HG03354 (cell line): Measurements from ENCODE around the gene PPP1R12B.
"Not testable (repeated sequence)": the region's sequence is repeated elsewhere in the genome, so short reads cannot be mapped to it uniquely, and the experiment has no call there.

Source experiments
- ATAC-seq: cut with Tn5 transposase; IDR thresholded peaks from one replicate; pipeline ENCODE4 v1.9.1; 2021; ENCODE audit warnings: mild to moderate bottlenecking; ENCODE audit not compliant: unreplicated experiment, poor library complexity, severe bottlenecking

PPP1R12B gene

GRCh38 chr1:202568826-202569225, 220.3 kb downstream of the PPP1R12B start:
- ATAC-seq, result no peak

- ATAC-seq, result no peak
Observed at GRCh38 chr1:202569393-202570322, 221.2 kb downstream of the PPP1R12B start.

- ATAC-seq, result no peak
Observed at GRCh38 chr1:202571719-202572339, 223.3 kb downstream of the PPP1R12B start.

- ATAC-seq, result no peak
Observed at GRCh38 chr1:202572867-202573266, 224.4 kb downstream of the PPP1R12B start.

- no peak for ATAC-seq
Observed at GRCh38 chr1:202575918-202576653, 227.6 kb downstream of the PPP1R12B start.

GRCh38 chr1:202576816-202577215, 228.3 kb downstream of the PPP1R12B start:
- no peak for ATAC-seq

GRCh38 chr1:202577381-202577780, 228.9 kb downstream of the PPP1R12B start:
- ATAC-seq, result no peak

GRCh38 chr1:202578001-202578504, 229.6 kb downstream of the PPP1R12B start:
- no peak for ATAC-seq

- no peak for ATAC-seq
Observed at GRCh38 chr1:202578565-202578964, 230.1 kb downstream of the PPP1R12B start.

GRCh38 chr1:202579806-202580205, 231.3 kb downstream of the PPP1R12B start:
- no peak for ATAC-seq

GRCh38 chr1:202580619-202581018, 232.1 kb downstream of the PPP1R12B start:
- ATAC-seq, result no peak

GRCh38 chr1:202582350-202582749, 233.9 kb downstream of the PPP1R12B start:
- ATAC-seq, result not testable (repeated sequence)

- ATAC-seq, result no peak
Observed at GRCh38 chr1:202584707-202585589, 236.4 kb downstream of the PPP1R12B start.

GRCh38 chr1:202585590-202585933, 237.1 kb downstream of the PPP1R12B start:
- no peak for ATAC-seq

GRCh38 chr1:202586018-202586821, 237.7 kb downstream of the PPP1R12B start:
- ATAC-seq, result no peak

- no peak for ATAC-seq
Observed at GRCh38 chr1:202586871-202587270, 238.4 kb downstream of the PPP1R12B start.

GRCh38 chr1:202587859-202588485, 239.5 kb downstream of the PPP1R12B start:
- ATAC-seq, result no peak

GRCh38 chr1:202588503-202589189, 240.1 kb downstream of the PPP1R12B start:
- no peak for ATAC-seq
